Hematopoietic multipotent progenitor cell treated with erythropoietin and hydrocortisone succinate and interleukin-3 and kit ligand, for 4 days (in vitro differentiated cells): ENCODE results near the gene ME3.
A peak's percentile ranks its signal among the peaks of the same experiment; 100 is the strongest.

Experiments used
- DNase-seq: peaks from one replicate; pipeline ENCODE4 v3.0.0-alpha.2; 2015

The ME3 gene

GRCh38 chr11:86416494-86416893 lies 255.9 kb downstream of the ME3 start:
- peak; percentile 49 for DNase-seq

- DNase-seq = no peak
Measured at GRCh38 chr11:86415026-86415425, 257.4 kb downstream of the ME3 start.

- no peak for DNase-seq
Measured at GRCh38 chr11:86414032-86414431, 258.4 kb downstream of the ME3 start.

DNA sequence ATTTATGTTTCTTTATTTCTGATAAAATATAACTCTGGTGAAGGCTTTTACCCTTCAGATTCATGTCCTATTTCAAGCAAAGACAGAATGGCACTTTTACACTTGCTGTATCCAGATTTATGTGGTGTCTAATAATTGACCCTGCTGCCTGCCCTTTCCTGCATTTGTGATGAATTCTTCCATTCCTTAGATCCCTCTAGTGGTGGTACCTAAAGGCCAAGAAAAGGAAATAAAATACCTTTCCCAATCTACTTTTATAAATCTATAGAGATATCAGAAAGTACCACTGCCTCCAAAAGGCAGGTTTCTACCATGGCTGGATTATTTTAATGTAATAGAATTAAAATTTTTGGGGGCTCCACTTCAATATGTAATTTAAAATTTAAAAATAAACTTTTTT lies 263.6 kb downstream of the ME3 start:
- DNase-seq = no peak

DNA sequence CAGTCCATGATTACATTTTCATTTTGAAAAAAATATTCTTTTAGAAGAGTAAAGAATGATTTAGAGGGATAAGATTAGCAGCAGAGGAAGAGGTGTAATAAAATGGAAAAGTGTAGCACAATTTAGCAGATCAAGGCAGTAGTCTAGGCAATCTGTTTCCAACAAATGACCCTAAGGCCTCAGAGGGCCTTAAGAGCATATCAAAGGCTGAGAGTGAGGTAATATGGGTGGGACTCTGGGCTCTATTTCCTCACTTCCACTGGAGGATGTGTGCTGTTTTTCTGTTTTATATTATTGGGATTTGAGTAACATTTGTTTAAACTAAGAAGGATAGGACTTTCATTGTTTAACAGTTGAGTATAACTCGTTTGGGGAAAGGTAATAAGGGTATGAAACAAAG lies 269.0 kb downstream of the ME3 start:
- no peak for DNase-seq

- DNase-seq = no peak
Measured at GRCh38 chr11:86398106-86398505, 274.3 kb downstream of the ME3 start.

GRCh38 chr11:86397351-86397750 lies 275.1 kb downstream of the ME3 start:
- DNase-seq = no peak

DNA sequence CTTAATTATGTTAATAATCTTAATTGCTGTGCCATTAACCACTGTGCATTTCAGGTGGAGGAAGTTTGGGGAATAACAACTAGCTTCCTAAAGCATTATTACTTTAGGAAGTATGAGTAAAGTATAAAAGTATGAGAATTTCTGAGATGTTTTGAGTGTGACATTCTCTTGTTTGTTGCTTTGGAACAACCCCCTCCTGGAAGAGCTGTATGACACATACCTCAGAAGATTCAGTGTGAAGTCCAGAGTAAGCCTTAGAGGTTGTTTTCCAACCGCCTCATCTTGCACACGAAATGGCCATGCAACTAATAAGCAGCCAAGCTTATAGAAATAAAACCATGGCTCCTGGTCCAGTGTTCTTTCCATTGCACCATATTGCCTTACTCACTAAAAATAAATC lies 276.0 kb downstream of the ME3 start:
- DNase-seq = no peak

DNA sequence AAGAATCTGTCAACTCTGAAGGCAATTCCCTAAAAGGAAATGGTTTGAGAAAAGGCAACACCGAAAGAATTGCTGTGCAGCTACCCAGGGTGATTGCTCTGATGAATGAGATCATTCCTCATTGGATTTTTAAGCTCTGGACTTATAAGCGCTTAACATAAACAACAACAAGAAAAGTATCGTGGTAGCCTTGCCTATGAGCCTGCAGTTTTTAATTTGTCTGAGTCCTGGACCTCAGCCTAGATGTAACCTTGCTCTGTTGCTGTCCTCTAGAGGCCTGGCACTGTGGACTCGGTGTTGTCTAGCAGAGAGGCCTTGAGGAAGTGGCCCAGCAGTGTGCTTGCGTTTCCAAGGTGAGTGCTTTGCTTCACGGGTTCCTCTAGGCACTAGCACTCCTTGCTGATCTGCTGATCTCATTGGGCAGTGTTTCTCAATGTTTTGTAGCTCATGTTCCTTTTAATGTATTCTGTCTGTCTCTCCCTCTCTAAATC lies 277.3 kb downstream of the ME3 start:
- peak; percentile 30 for DNase-seq
